Fibroblast of the conjunctiva (primary cell): ENCODE data around the gene CEBPB.

Source experiments
- DNase-seq: peaks from one replicate; pipeline ENCODE4 v3.0.0-alpha.2; 2010; ENCODE audit warnings: low read depth

CEBPB gene

GRCh38 chr20:50213531-50214106 lies 23.0 kb downstream of the CEBPB start:
- DNase-seq: no peak

DNA sequence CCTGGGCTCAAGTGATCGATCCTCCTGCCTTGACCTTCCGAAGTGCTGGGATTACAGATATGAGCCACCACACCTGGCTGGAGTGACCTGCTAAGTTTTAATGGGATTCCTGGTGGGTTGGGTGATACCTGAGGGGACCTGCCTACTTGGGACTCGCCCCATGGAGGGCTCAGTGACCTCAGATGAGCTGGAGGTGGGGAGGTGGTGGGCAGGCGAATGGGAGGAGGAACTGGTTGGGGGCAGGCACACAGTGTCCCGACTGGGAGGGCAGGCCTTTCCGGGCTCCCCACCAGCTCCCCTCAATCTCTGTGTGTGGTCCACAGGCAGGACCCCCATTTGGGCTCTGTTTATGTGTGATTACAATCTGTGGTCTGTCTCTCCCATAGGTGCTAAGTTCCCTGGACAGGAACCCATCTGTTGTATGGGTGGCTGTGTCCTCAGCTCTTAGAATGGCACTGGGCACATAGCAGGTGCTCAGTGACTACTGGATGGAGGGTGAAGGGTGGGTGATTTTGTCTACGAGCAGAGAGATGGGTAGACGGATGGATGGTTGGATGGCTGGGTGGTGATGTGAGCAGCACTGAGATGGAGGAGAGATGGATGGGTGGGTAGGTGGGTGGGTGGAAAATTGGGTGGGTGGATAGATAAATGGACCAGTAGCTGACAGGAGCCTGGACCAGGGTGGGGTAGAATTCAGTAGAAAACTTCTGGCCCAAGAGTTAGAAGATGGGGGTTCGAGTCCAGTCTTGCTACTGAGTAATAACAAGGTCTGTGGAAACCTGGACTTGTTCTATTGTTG lies 23.8 kb downstream of the CEBPB start:
- no peak for DNase-seq

DNA sequence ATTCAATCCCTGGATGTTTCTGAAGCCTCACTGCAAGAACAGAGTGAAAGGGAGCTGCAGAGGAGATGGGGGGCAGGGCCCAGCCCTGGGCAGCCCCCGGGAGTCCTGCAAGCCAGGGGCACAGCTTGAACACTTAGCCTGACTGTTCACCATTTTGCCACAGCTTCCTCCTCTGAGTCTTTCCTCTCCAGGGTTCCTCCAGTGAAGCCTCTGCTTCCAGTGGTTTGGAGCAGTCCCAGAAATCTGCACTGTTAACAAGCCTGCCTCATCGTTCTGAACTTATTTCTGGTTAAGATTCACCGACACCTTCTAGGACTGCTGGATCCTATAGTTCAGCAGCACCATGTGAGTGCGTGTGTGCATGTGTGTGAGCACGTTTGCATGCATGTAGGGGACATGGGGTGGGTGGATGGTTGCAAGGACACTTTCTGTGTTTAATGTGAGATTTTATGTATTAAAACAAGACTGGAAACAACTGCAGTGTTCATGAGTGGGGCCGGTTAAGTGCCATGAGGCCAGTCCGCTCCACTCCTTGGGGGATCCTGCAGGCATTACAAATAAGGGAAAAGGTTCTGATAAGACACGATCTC lies 24.6 kb downstream of the CEBPB start:
- no peak for DNase-seq

GRCh38 chr20:50215926-50216325 lies 25.3 kb downstream of the CEBPB start:
- no peak for DNase-seq

DNA sequence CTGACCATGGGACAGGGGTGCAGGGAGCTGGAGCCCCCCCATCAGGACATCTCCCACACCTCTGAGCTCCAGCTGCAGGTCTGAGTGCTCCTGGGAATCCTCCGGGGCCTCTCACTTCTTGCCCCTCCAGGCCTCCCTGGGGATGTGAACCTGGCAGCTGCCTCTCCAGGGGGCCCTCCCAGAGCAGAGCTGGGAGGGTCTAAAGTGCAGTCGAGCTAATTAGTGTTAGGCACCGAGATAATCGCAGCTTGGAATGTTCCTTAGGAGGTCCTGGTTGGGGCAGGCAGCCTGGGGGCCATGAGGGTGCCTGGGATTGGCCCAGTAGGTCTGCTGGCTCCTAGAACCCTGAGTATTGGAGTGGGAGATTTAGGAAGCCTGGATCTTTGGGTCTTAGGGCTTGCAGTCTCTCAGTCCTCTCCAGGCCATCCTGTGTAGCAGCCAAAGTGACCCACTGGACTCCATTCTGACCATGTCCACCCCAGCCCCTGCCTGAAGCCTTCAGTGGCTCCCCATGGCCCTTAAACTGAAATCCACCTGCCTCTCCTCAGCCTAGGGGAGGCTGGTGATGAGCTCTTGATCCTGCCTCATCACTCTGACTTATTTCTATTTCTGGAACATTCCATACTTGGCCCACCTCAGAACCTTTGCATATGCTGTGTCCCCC lies 26.0 kb downstream of the CEBPB start:
- no peak for DNase-seq

- DNase-seq: no peak
Measured at GRCh38 chr20:50217207-50217949, 26.7 kb downstream of the CEBPB start.

DNA sequence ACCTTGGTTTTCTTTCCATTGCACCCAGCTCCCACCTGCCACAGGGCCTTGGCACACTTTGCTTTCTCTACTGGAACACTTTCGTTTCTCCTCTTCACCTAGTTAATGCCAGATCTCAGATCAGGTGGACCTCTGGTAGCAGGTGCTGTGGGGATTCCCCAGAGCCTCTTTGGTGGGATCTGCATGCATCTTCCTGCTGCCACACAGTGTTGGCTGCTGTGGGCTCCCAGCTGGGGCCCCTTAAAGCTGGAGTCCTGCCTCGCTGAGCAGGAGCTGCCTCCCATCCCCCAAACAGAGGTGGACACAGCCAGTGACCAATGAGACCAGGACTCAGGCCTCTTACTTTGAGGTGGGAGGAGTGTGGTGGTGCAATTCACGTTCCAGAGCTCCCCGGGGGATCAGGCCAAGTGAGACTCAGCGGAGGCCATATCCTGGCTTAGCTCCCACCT lies 28.4 kb downstream of the CEBPB start:
- no peak for DNase-seq

DNA sequence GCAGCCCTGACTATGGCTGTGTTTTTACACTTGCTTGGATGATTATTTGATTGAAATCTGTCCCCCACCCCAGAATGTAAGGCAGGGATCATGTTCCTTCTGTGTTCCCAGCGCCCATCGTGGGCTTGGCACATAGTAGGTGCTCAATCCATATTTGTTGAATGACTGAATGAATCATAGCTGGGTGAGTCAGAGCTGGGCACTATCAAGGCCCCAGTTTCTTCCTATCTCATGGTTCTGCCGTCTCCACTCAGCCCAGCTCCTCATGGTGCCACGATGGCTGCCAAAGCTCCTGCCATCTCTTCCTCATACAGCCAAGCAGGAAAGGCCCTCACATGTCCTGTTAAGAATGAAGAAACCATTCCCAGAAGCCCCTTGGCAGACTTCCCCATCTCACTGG lies 29.0 kb downstream of the CEBPB start:
- no peak for DNase-seq

- no peak for DNase-seq
Measured at GRCh38 chr20:50220093-50220893, 29.7 kb downstream of the CEBPB start.

DNA sequence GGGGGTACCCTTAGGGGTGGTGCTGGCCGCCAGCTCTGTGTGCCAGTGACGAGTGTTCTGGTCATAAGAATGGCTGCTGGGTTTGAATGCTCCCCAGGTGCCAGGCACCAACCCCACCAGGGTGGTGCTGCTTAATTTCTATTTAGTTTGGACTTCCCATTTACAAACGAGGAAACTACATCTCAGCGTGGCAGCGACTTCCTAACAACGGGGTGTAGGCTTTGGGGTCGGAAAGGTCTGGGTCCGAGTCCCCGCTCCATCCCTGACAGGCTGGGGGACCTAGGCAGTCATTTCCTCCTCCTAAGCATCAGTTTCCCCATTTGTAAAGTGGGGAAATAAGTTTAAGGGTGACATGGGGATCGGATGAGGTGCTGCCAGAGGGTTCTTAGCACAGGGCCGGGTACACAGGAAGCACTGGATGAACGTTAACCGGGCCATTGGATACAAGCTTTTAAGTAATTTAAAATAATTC lies 30.3 kb downstream of the CEBPB start:
- DNase-seq: no peak

DNA sequence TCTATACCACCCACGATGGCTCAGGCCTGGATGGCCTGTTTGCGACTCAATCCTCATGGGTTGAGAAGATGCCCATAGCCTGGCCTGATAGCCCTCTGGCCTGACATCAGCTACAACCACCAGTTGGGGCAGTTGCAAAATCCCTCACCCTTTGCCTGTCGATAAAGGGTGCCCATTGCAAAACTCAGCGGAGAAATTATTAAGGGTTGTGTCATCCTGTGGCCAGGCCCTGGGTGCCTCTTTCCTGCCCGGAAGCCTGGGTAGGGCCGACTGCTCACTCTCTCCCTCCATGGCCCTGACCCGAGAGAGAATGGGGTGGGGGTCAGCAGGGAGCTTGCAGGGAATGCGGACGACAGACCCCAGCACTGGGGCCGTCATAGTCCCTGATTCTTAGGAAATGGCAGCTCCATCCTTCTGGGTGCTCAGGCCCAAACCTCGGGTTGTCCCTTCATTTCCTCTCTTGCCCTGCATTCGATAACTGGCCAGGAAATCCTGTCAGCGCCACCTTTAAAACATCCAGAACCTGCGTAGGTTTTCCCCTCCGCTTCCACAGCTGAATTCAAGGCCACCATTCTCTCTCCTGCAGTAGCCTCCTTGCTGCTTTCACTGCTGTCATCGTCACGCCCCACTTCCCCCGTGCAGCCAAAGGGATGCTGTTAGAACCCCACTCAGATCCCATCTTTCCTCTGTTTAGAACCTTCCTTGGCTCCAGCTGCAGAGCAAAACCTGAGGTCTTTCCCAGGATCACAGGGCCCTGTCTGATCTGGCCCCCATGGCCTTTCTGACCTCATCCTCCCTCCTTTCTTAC lies 31.1 kb downstream of the CEBPB start:
- no peak for DNase-seq

DNA sequence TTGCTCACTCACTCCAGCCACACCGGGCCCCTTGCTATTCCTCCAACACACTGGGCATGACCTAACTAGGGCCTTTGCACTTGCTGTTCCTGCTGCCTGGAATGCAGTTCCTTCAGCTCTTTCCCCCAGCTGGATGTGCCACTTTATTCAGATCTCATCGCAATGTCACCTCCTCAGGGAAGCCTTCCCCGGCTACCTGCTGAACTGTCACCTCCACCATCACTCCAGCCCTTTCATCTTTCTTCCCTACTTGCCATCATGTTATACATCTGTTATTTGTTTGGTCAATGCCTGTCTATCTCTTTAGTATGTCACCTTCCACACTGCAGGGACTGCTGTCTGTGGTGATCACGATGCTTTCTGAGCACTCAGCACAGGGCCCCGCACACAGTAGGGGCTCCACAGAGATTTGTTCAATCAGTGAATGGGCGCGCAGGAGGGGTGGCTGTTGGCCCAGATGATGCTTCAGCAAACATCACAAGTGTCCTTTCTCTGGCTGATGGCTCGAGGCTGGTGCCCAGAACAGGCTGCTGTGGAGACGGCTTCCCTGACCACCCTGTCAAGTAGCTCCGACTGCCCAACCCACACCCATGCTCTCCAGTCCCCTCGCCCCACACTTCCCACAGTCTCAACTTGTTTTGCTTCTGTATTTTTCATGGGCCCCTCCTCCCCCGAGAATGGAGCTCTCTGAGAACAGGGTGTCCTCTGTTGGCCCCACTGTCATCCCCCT lies 31.8 kb downstream of the CEBPB start:
- DNase-seq: no peak

- DNase-seq: no peak
Measured at GRCh38 chr20:50223039-50224005, 32.7 kb downstream of the CEBPB start.

DNA sequence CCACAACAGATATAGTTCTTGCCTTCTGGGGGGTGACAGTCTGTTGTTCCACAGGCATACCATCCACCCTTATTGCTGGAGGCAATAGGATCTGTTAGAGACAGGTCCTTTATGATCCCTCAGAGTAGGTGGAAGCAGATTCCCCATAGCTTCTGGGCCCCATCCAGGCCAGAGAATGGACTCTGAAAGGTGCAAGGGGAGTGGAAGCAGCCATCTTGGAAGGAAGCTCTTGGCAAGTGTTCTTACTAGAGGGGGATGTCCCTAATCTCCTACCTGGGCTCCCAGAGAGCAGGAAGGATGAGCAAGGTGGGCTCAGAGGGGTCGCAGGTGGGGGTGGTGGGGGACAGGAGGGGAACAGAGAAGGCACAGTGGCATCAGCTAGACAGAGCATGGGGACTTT lies 33.4 kb downstream of the CEBPB start:
- no peak for DNase-seq

DNA sequence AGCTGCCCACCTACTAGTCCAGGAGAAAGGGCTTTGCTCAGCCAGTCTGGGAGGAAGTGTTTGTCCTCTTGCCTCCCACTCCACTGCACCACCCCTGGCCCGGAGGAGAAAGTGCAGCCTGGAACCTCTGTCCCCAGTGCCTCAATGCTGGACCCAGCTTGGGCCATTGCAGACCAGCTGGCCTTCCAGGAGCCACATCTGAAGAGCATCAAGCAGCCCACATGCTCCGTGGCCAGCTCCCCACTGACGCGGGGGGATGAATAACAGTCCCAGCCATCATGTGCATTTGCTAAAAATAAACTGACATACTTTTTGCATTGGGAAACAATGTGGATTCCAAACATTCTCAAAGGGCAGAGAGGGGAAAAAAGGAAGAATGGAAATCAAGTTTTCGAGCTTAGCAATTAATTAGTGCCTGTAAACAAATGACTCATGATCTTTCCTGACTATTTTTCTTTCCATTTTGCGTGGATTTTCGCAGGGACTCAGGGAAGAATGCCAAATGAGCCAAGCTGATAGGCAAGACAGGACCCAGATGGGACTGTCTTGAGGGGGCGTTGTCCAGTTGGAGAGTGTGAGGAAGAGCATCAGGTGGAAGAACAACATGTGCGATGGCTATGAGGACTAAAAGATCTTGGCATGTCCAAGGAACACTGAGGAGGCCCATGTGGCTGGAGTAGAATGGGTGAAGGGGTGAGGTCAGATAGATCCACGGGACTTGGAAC lies 34.1 kb downstream of the CEBPB start:
- peak; percentile 68 for DNase-seq

GRCh38 chr20:50226093-50226974 lies 35.7 kb downstream of the CEBPB start:
- peak; percentile 38 for DNase-seq

- DNase-seq: no peak
Measured at GRCh38 chr20:50227506-50227905, 36.9 kb downstream of the CEBPB start.
